K562 (cell line): Measurements from ENCODE around the gene ADIPOQ. TPM values are rescaled to one million over a fixed set of nuclear protein-coding genes. Genes with fewer than 3 reads are reported as not detected.
A peak's percentile ranks its signal among the peaks of the same experiment; 100 is the strongest.

ENCODE experiments used
- BRD9 ChIP-seq: fragments of 450-650 bp; IDR thresholded peaks from 2 replicates; pipeline ENCODE4 v1.6.1; 2018; ENCODE audit warnings: low read depth; ENCODE audit not compliant: partially characterized antibody
- DDX20 ChIP-seq: fragments of 450-650 bp; IDR thresholded peaks from 2 replicates; pipeline ENCODE4 v1.6.1; 2016; ENCODE audit warnings: missing genetic modification characterization, low read depth, mild to moderate bottlenecking, missing compliant biosample characterization, moderate library complexity
- ELF2 ChIP-seq: fragments of 250-450 bp; sonication (Bioruptor Pico); IDR thresholded peaks from 2 replicates; pipeline ENCODE4 v1.5.0; 2021; ENCODE audit warnings: mild to moderate bottlenecking
- JUND ChIP-seq, 2 experiments: IDR thresholded peaks; 2 replicates in 1 of 2; 3 replicates in 1 of 2; pipeline ENCODE4 v1.6.1; 2011; ENCODE audit warnings: borderline replicate concordance in 2 of 2, low read depth in 2 of 2, low read length in 2 of 2, improper control_type of control experiment in 1 of 2, missing biosample characterization in 1 of 2, missing genetic modification characterization in 1 of 2, missing genetic modification reagents in 1 of 2
- PRPF4 ChIP-seq: fragments of 200-400 bp; formaldehyde crosslinking; IDR thresholded peaks from one replicate; pipeline ENCODE4 v1.6.1; 2017; ENCODE audit warnings: low read length, low read depth, mild to moderate bottlenecking; ENCODE audit not compliant: insufficient read depth, poor library complexity, severe bottlenecking
- RAD21 ChIP-seq, 2 experiments: fragments of 250-450 bp in 1 of 2; fragments of 450-650 bp in 1 of 2; sonication (Bioruptor Pico) in 1 of 2; formaldehyde crosslinking in 1 of 2; IDR thresholded peaks in 1 of 2; conservative IDR thresholded peaks in 1 of 2; 2 replicates each; pipeline versions ENCODE4 v1.4.0 to v1.8.0; 2020 to 2022; ENCODE audit warnings: mild to moderate bottlenecking in 2 of 2, moderate library complexity in 1 of 2
- RCOR1 ChIP-seq, 2 experiments: IDR thresholded peaks; 2 replicates each; pipeline ENCODE4 v1.6.1; 2012; ENCODE audit warnings: low read depth in 2 of 2, low read length in 2 of 2, borderline replicate concordance in 1 of 2, improper control_type of control experiment in 1 of 2
- SMARCC2 ChIP-seq: fragments of 450-650 bp; IDR thresholded peaks from 2 replicates; pipeline ENCODE4 v1.6.1; 2017; ENCODE audit warnings: antibody characterized with exemption, moderate library complexity, mild to moderate bottlenecking, low read depth
- SRSF7 ChIP-seq: fragments of 200-400 bp; formaldehyde crosslinking; optimal IDR thresholded peaks from 2 replicates; pipeline ENCODE3; 2017; ENCODE audit warnings: mild to moderate bottlenecking, low read depth, low read length
- STAT5A ChIP-seq: IDR thresholded peaks from 2 replicates; pipeline ENCODE4 v1.6.1; 2012; ENCODE audit warnings: low read length, inconsistent platforms, borderline replicate concordance
- ZNF239 ChIP-seq: fragments of 250-450 bp; sonication (Bioruptor Pico); IDR thresholded peaks from 2 replicates; pipeline ENCODE4 v1.4.0; 2020; ENCODE audit warnings: mild to moderate bottlenecking
- polyA plus RNA-seq, 8 experiments: library from polyadenylated mRNA; depleted of rRNA in 4 of 8; stranded (reverse) in 5 of 8; unstranded in 3 of 8; fragments of >200 nt; fragmentation: Nextera tagmentation in 2 of 8; fragmentation: Illumina TruSeq in 1 of 8; extraction: Ambion mirVana in 2 of 8; extraction: Trizol in 1 of 8; gene quantifications; 2 replicates each; pipeline versions ENCODE4 v1.2.1 to v1.2.3, GENCODE V29; 2011 to 2014; ENCODE audit warnings: inconsistent platforms in 1 of 8, missing spikeins in 1 of 8
- total RNA-seq, 7 experiments: library from RNA; depleted of rRNA in 6 of 7; stranded (reverse); fragments of >200 nt in 6 of 7; fragmentation: Illumina TruSeq in 2 of 7; extraction: Trizol in 2 of 7; gene quantifications; 2 replicates each; pipeline versions ENCODE4 v1.2.1 to v1.2.3, GENCODE V29; 2011 to 2021; ENCODE audit warnings: low replicate concordance in 1 of 7
- TF ChIP-seq, protein P1 (sequence below): fragments of 200-800 bp; sonication (Bioruptor generic); IDR thresholded peaks from 2 replicates; pipeline ENCODE4 v1.6.1; 2017; ENCODE audit warnings: missing genetic modification characterization, missing compliant biosample characterization
- TF ChIP-seq, protein P2 (sequence below): fragments of 450-650 bp; IDR thresholded peaks from 2 replicates; pipeline ENCODE4 v1.6.1; 2016
- TF ChIP-seq, protein P3 (sequence below): sonication (generic); formaldehyde crosslinking; IDR thresholded peaks from 2 replicates; pipeline ENCODE4 v1.8.0; 2023; ENCODE audit warnings: missing genetic modification reagents, mild to moderate bottlenecking, borderline replicate concordance

The ADIPOQ gene
- total and polyA plus RNA-seq, 9 of the 15 experiments (the other 6 are each of a cell fraction or from before 2014, with no cell fraction given) = 0.01 to 0.04 (median 0.03) TPM; not detected in 4

DNA sequence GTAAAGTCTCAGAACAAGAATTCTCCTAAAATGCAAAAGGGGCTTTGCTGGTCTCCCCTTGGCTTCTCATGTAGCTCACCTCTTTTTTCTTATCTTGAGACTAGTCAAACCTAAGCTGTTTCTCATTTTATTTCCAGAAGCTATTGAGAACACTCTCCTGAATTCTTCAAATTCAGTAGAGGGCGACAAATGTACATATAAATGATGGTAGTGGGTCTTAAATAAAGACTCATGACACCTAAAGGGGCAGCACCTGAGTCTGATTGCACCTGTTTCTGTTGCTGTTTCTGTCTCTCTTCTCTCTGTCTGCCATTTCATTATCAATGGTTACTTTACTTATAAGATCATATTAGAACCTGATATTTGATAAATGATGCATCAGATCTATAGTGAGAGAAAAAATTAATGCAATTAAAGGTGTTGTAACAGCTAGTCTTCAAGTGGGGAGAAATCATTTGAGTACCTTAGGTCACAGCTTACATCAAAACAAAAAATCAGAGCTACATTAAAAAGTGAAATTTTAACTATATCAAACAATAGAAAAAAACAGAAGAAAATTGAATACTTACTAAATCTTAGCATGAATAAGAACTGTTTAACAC is 7.0 kb downstream of the ADIPOQ start (continued):
- TF ChIP-seq, protein P1, sequence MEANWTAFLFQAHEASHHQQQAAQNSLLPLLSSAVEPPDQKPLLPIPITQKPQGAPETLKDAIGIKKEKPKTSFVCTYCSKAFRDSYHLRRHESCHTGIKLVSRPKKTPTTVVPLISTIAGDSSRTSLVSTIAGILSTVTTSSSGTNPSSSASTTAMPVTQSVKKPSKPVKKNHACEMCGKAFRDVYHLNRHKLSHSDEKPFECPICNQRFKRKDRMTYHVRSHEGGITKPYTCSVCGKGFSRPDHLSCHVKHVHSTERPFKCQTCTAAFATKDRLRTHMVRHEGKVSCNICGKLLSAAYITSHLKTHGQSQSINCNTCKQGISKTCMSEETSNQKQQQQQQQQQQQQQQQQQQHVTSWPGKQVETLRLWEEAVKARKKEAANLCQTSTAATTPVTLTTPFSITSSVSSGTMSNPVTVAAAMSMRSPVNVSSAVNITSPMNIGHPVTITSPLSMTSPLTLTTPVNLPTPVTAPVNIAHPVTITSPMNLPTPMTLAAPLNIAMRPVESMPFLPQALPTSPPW (CRISPR knock-in tag) = 0 out of 2 replicates have a peak, but pooled peaks have one; percentile 15
- TF ChIP-seq RAD21 (CRISPR knock-in tag; conservative IDR thresholded peaks at IDR 0.05 in 1 of 2, IDR thresholded peaks at IDR 0.05 in 1 of 2) = peak; percentile 96 to 98
- no peak for TF ChIP-seq PRPF4
- peak; percentile 59 for TF ChIP-seq BRD9
- TF ChIP-seq ZNF239 (CRISPR knock-in tag) = no peak
- no peak for TF ChIP-seq STAT5A
- TF ChIP-seq, protein P2, sequence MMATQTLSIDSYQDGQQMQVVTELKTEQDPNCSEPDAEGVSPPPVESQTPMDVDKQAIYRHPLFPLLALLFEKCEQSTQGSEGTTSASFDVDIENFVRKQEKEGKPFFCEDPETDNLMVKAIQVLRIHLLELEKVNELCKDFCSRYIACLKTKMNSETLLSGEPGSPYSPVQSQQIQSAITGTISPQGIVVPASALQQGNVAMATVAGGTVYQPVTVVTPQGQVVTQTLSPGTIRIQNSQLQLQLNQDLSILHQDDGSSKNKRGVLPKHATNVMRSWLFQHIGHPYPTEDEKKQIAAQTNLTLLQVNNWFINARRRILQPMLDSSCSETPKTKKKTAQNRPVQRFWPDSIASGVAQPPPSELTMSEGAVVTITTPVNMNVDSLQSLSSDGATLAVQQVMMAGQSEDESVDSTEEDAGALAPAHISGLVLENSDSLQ = peak; percentile 53; the same call in 1 of the 2 replicates
- TF ChIP-seq RCOR1 (IDR thresholded peaks at IDR 0.05; ENCODE audit: borderline replicate concordance in 1 of 2, low read depth in 2 of 2, low read length in 2 of 2) = peak in 1 of 2 experiments; percentile 24; a peak in 1 of 4 replicates
- TF ChIP-seq ELF2 (CRISPR knock-in tag) = no peak
- peak; percentile 26; the same call in 1 of the 2 replicates for TF ChIP-seq JUND (IDR thresholded peaks at IDR 0.05; ENCODE audit: borderline replicate concordance, low read depth, low read length)
- TF ChIP-seq JUND (tag; IDR thresholded peaks at IDR 0.05; ENCODE audit: borderline replicate concordance, low read depth, low read length) = no peak
- no peak for TF ChIP-seq SMARCC2
- TF ChIP-seq SRSF7 = no peak
- TF ChIP-seq, protein P3, sequence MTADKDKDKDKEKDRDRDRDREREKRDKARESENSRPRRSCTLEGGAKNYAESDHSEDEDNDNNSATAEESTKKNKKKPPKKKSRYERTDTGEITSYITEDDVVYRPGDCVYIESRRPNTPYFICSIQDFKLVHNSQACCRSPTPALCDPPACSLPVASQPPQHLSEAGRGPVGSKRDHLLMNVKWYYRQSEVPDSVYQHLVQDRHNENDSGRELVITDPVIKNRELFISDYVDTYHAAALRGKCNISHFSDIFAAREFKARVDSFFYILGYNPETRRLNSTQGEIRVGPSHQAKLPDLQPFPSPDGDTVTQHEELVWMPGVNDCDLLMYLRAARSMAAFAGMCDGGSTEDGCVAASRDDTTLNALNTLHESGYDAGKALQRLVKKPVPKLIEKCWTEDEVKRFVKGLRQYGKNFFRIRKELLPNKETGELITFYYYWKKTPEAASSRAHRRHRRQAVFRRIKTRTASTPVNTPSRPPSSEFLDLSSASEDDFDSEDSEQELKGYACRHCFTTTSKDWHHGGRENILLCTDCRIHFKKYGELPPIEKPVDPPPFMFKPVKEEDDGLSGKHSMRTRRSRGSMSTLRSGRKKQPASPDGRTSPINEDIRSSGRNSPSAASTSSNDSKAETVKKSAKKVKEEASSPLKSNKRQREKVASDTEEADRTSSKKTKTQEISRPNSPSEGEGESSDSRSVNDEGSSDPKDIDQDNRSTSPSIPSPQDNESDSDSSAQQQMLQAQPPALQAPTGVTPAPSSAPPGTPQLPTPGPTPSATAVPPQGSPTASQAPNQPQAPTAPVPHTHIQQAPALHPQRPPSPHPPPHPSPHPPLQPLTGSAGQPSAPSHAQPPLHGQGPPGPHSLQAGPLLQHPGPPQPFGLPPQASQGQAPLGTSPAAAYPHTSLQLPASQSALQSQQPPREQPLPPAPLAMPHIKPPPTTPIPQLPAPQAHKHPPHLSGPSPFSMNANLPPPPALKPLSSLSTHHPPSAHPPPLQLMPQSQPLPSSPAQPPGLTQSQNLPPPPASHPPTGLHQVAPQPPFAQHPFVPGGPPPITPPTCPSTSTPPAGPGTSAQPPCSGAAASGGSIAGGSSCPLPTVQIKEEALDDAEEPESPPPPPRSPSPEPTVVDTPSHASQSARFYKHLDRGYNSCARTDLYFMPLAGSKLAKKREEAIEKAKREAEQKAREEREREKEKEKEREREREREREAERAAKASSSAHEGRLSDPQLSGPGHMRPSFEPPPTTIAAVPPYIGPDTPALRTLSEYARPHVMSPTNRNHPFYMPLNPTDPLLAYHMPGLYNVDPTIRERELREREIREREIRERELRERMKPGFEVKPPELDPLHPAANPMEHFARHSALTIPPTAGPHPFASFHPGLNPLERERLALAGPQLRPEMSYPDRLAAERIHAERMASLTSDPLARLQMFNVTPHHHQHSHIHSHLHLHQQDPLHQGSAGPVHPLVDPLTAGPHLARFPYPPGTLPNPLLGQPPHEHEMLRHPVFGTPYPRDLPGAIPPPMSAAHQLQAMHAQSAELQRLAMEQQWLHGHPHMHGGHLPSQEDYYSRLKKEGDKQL (CRISPR knock-in tag) = no peak
- 0 out of 2 replicates have a peak, but pooled peaks have one; percentile 9 for TF ChIP-seq DDX20 (tag)
